GM10847 (cell line): ENCODE results near the gene ANXA6.

Experiments used
- POLR2A ChIP-seq: IDR thresholded peaks from 2 replicates; pipeline ENCODE4 v1.6.1; 2011; ENCODE audit not compliant: insufficient read length; ENCODE audit errors: extremely low read depth

The ANXA6 gene

DNA sequence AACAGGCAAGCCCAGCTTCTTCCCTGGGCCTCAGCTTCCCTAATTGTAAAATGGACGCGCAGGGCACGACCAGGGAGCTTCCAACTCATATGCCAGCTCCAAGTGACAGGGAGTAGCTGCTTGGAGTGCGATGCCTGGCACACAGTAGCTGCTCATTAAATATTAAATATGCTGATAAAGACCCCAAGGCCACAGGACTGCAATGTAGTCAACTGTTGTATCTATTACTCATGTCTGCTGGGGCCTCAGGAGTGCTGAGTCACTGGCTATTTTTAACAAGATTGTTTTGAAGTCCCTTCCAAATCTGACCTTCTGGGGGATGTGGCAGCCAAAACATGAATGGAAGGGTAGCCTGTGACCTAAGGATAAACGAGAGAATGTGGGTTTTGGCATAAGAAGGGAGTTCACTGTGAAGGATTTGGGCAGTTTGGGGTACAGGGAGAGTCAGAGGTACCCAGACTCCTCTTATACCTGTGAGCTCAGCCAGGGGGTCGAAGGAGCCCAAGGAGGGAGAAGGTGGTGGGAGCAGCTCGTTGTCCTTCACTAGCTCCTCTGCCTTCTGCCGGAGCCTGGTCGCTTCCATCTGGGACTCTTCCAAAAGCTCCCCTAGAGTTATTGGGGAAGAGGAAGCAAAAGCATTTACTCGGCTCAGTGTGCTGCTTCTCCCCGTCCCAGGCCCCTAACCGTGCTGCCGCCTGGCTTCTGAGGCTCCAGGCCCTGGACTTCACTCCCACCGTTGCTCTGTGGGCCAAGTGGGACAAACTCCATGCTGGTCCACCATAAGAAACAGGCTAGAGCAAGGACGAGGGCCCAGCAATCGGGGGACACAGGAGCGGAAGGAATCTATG is 94.2 kb downstream of the ANXA6 start:
- no peak for TF ChIP-seq POLR2A

DNA sequence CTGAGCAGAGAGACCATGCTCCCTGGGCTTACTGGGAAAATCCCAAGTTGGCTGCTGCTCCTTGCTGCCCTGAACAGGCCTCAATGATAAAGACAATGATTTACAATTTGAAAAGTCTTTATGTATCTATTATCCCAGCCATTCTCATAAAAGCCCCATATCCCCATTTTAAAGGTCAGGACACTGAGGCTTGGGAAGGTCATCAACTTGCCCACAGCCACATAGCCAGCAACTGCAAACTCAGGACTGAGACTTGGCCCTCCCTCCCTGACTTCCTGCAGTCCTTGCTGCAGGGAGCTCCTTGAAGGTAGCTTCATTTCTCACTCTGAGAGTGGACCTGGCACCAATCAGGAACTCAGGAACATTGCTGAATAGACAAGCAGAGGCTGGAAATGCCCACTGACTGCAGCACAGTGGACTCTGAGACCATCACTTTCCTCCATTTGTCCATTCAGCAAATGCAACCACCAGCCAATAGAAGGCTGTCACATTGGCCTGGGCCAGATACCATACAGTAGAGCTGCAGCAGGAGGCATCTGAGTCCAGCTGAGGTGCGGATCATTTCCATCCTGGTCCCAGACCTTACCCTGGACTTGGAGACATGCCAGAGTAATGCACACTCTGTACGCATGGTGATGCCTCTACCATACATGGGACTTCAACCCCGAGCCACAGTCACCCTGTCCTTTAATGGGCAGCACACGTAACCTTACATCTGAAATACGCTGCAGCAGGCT is 95.0 kb downstream of the ANXA6 start:
- TF ChIP-seq POLR2A: no peak

DNA sequence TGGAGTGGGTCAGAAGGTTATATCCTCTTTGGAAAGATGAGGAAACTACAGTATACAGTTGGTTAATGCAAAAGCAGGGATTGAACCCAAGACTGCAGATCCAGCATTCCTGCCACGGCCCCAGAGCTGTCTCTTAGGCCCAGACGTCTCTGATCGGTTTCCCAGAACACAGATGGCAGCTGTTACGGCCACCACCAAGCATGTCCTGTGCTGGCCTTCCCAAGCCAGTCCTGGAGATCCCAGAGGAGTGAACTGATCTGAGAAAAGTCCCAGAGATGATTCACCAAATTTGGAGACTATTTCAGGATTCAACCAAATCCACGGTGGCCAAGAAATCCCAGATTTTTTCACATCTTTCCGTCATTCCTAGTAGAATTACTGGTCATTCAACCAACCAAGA is 96.8 kb downstream of the ANXA6 start:
- TF ChIP-seq POLR2A: no peak

- TF ChIP-seq POLR2A: no peak
Observed at GRCh38 chr5:151058891-151059489, 98.6 kb downstream of the ANXA6 start.

DNA sequence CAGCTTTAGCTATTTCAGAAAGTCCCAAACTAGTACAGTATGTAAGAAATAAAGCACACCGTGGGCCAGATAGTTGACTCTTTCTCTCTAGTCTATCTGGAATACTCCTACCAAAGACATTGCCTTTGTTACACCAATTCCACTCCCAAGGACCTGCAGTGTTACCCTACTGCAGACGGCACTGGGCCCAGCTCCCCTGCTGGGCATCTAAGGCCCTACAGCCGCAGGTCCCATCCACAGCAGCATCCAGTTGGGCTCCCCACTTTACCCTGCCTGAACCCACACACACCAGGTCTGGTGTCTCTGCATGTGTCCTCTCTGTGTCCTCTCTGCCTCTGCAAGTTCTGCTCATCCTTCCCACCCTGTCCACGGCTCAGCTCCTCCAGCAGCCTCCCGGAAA is 99.3 kb downstream of the ANXA6 start:
- TF ChIP-seq POLR2A: no peak

DNA sequence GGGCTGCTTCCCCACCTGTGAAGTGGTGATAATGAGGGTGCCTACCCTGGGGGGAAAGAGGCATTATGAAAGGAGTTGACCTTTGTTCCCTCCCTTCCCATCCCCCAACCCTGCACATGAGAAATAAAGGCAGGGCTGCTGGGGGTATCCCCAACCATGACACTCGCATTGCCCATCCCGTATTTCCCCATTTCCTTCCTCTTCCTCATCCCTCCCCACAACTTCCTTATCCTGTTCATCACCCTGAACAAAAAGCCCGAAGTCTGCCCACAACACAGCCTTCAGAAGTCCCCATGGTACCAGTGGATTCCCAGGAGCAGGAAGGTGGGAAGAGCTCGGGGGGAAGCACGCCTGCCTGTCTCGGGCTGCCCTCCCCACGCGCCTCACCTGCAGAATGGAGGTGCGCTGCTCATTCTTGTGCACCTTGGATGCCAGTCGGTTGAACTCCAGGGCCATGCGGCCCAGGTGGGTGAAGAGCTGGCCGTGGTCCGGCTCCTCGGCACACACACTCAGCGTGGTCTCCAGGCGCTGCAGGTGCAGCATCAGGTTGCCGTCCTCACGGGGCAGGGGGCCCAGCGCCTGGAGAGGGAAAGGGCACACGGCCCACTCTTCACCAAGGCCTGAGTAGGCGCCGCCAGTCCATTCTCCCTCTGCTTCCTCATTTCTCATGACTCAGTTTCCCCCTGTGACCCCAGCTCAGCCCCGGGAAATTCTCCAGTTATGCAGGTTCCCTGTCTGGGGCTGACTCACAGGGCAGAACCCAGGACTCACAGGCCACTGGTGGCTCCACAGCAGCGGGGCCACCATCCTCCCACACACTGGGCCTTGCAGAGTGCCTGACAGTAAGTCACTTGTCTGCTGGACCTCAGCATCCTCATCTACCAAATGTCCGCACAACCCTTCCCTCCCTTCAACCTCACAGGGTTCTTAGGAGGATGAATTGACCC is 100.9 kb downstream of the ANXA6 start:
- no peak for TF ChIP-seq POLR2A

- no peak for TF ChIP-seq POLR2A
Observed at GRCh38 chr5:151055336-151055735, 102.2 kb downstream of the ANXA6 start.

- no peak for TF ChIP-seq POLR2A
Observed at GRCh38 chr5:151054709-151055108, 102.9 kb downstream of the ANXA6 start.

DNA sequence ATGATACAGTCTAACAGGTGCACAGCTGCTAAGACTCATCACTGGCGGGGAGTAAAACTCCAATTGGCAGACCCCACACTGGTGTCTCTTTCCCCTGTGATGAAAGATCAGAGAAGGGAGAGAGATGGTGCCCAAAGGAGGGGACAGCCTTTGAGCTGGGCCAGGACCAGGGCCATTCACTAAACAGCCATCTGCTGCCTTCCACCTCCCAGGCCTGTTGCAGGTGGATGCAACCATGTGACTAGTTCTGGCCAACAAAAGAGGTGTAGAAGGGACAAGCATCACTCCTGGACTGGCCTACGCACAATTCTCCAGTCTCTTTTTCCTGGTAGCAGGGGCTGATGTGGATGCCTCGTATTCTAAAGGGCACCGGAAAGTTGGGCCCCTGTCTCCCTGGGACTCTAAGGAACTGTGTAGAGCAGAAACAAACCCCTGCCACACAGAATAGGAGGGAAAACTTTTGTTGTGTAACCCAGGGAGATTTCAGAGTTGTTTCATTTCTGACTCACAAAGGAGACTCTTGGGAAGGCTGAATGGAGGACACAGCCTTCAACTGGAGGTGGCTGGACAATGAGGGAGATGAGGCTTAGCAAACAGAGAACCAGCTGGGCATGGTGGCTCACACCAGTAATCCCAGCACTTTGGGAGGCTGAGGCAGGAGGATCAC is 103.7 kb downstream of the ANXA6 start:
- TF ChIP-seq POLR2A: no peak

GRCh38 chr5:151052836-151053235 is 104.7 kb downstream of the ANXA6 start:
- TF ChIP-seq POLR2A: no peak

DNA sequence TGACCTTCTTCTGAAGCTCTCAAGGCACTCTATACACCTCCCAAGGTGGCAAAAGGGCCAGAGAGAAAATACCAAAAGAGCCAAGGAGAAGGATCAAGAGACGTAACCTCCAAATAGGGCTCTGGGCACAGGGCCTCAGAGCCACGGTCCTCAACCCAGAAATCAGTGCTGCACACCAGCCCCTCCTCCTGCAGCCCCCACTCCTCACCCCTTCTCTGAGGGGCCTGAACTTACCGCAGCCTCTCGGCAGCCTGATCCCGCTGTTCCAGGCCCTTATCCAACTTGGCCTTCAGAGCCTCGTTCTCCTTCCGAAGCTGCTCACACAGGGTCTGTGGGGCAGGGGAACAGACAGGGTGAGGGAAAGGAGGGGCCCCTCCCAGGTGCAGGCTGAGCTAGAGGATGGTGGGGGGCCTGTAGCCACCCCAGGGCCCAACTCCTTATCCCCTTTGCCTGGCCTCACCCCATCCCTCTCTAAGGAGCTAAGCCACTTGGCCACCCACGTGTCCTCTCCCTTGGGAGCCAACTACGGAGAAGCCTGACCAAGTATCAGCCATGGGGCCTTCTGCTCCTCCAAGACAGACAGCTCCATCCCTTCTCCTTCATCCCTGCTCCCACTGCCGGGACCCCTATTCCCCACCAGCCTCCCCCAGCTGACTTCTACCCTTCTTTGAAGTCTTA is 105.5 kb downstream of the ANXA6 start:
- no peak for TF ChIP-seq POLR2A

DNA sequence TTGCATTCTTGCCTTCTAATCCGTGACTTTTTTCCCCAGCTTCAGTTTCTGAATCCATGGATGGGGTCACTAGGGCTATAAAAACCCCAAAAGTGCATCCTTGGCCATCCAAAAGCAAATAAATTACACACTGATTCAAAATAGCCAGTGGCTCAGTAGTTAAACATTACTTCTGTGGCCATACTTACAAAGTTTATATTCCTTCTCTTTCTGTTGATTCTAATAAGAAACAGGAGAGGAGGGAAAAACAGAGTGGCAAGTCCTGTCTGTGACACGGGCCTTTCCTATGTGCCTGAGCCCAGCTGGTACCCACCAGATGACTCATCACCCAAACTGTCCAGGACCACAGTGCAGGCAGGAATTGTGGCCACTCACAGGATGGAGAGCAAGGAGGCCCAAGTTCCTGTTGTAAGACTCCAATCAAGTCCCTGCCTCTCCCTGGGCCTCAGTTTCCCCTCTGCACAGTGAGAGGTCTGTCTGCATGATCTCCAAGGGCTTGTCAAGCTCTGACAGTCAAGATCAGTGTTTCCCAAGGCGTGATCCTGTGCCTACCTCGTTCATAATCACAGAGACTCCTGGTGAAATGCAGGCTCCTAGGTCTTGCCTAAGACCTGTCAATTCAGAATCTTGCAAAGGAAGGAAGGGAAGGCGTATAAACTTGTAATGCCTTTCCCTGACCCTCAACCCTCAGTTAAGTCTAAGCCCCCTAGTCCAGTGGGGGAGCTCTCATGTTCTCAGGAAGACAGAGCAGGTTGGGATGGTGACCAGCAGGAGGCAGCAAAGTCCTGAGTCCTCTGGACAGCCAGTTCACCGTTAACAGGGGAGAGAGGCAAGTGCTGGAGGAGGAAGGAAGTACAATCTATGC is 106.3 kb downstream of the ANXA6 start:
- no peak for TF ChIP-seq POLR2A
